Liver (tissue), 9 donors: ENCODE data around the gene C1orf52. TPM values are rescaled to one million over a fixed set of nuclear protein-coding genes. Genes with fewer than 3 reads are reported as not detected.

ENCODE experiments used
- DNase-seq: peaks from one replicate; pipeline ENCODE4 v3.0.0-alpha.2; 2017; ENCODE audit warnings: low spot score
- H3K27ac ChIP-seq, 2 donors: one replicate each; pipeline ENCODE4 v1.7.0; 2013; ENCODE audit warnings: inconsistent platforms in 2 of 2, low read length in 2 of 2, control low read depth in 1 of 2, low read depth in 1 of 2, mild to moderate bottlenecking in 1 of 2
- H3K27me3 ChIP-seq, 4 donors: one replicate each; pipeline versions ENCODE4 v1.6.1 to v1.7.0; 2013; ENCODE audit warnings: low read length in 3 of 4, inconsistent platforms in 1 of 4, mild to moderate bottlenecking in 1 of 4, moderate library complexity in 1 of 4; ENCODE audit not compliant: control insufficient read depth in 4 of 4, insufficient read depth in 4 of 4
- H3K36me3 ChIP-seq, 4 donors: one replicate each; pipeline versions ENCODE4 v1.6.1 to v1.7.0; 2013; ENCODE audit warnings: low read length in 3 of 4, mild to moderate bottlenecking in 3 of 4, low read depth in 1 of 4, moderate library complexity in 1 of 4; ENCODE audit not compliant: control insufficient read depth in 4 of 4, insufficient read depth in 3 of 4
- H3K4me1 ChIP-seq, 4 donors: one replicate each; pipeline versions ENCODE4 v1.6.1 to v1.7.0; 2013; ENCODE audit warnings: low read length in 3 of 4, mild to moderate bottlenecking in 3 of 4, moderate library complexity in 1 of 4; ENCODE audit not compliant: control insufficient read depth in 4 of 4, insufficient read depth in 4 of 4
- H3K4me3 ChIP-seq, 3 donors: one replicate each; pipeline versions ENCODE4 v1.6.1 to v1.7.0; 2013; ENCODE audit warnings: low read length in 3 of 3, control low read depth in 1 of 3, low read depth in 1 of 3, mild to moderate bottlenecking in 1 of 3
- H3K9ac ChIP-seq, 2 donors: one replicate each; pipeline ENCODE4 v1.7.0; 2013; ENCODE audit warnings: low read length in 2 of 2, mild to moderate bottlenecking in 2 of 2, moderate library complexity in 2 of 2, control low read depth in 1 of 2, low read depth in 1 of 2
- H3K9me3 ChIP-seq, 4 donors: one replicate each; pipeline versions ENCODE4 v1.6.1 to v1.7.0; 2013; ENCODE audit warnings: low read length in 3 of 4; ENCODE audit not compliant: control insufficient read depth in 4 of 4
- ATF3 ChIP-seq: IDR thresholded peaks from 2 replicates; pipeline ENCODE4 v1.6.1; 2016; ENCODE audit warnings: antibody characterized with exemption
- CTCF ChIP-seq: fragments of 150-350 bp; IDR thresholded peaks from 2 replicates; pipeline ENCODE4 v1.5.1; 2017; ENCODE audit warnings: improper control_type of control experiment, low read depth, low read length; ENCODE audit not compliant: missing input control
- EGR1 ChIP-seq, 2 donors: IDR thresholded peaks; 2 replicates each; pipeline ENCODE4 v1.6.1; 2016 to 2018; ENCODE audit warnings: antibody characterized with exemption in 2 of 2, low read depth in 2 of 2
- FOXA1 ChIP-seq: IDR thresholded peaks from 2 replicates; pipeline ENCODE4 v1.6.1; 2016; ENCODE audit warnings: antibody characterized with exemption
- FOXA2 ChIP-seq: IDR thresholded peaks from 2 replicates; pipeline ENCODE4 v1.6.1; 2016; ENCODE audit warnings: antibody characterized with exemption
- GABPA ChIP-seq, 2 donors: IDR thresholded peaks in 1 of 2; conservative IDR thresholded peaks in 1 of 2; 2 replicates each; pipeline ENCODE4 v1.6.1; 2016; ENCODE audit warnings: antibody characterized with exemption in 2 of 2, mild to moderate bottlenecking in 1 of 2, moderate library complexity in 1 of 2
- HNF4A ChIP-seq, 2 donors: conservative IDR thresholded peaks; 2 replicates each; pipeline ENCODE4 v1.6.1; 2016; ENCODE audit warnings: antibody characterized with exemption in 2 of 2, mild to moderate bottlenecking in 2 of 2
- HNF4G ChIP-seq: IDR thresholded peaks from 2 replicates; pipeline ENCODE4 v1.6.1; 2016; ENCODE audit warnings: antibody characterized with exemption
- JUND ChIP-seq, 2 donors: IDR thresholded peaks; 2 replicates each; pipeline ENCODE4 v1.6.1; 2016; ENCODE audit warnings: antibody characterized with exemption in 2 of 2
- MAX ChIP-seq: IDR thresholded peaks from 2 replicates; pipeline ENCODE4 v1.6.1; 2016; ENCODE audit warnings: antibody characterized with exemption
- NR2F2 ChIP-seq: IDR thresholded peaks from 2 replicates; pipeline ENCODE4 v1.6.1; 2016; ENCODE audit warnings: antibody characterized with exemption
- REST ChIP-seq: IDR thresholded peaks from 2 replicates; pipeline ENCODE4 v1.6.1; 2016; ENCODE audit warnings: antibody characterized with exemption, mild to moderate bottlenecking
- RXRA ChIP-seq, 2 donors: IDR thresholded peaks; 2 replicates each; pipeline ENCODE4 v1.6.1; 2017 to 2018; ENCODE audit warnings: antibody characterized with exemption in 2 of 2, mild to moderate bottlenecking in 1 of 2
- TAF1 ChIP-seq: conservative IDR thresholded peaks from 2 replicates; pipeline ENCODE4 v1.6.1; 2016; ENCODE audit warnings: antibody characterized with exemption, mild to moderate bottlenecking
- ZBTB33 ChIP-seq: IDR thresholded peaks from 2 replicates; pipeline ENCODE4 v1.6.1; 2016; ENCODE audit warnings: antibody characterized with exemption
- WGBS: extraction: QIAGEN DNeasy Blood & Tissue Kit; methylation state at CpG from one replicate; pipeline ENCODE4 v1.1.7; 2013; 5-methylcytosine and 5-hydroxymethylcytosine counted together
- polyA plus RNA-seq, 2 donors: library from polyadenylated mRNA; stranded (reverse) in 1 of 2; unstranded in 1 of 2; fragments of 200-250 nt in 1 of 2; fragments of >200 nt in 1 of 2; fragmentation: Nextera tagmentation in 1 of 2; extraction: Ambion mirVana in 1 of 2; gene quantifications; one replicate each; pipeline versions ENCODE4 v1.2.1 to v1.2.3, GENCODE V29; 2013 to 2015
- total RNA-seq, 2 donors: library from RNA; depleted of rRNA; stranded (reverse); fragments of >200 nt; gene quantifications; one replicate each; pipeline ENCODE4 v1.2.3, GENCODE V29; 2014
- donor health status: healthy.
- donor health status: healthy.
- donor health status: healthy.
- donor health status: healthy.
- donor health status: healthy.

The C1orf52 gene
- total and polyA plus RNA-seq, 4 donors, result 6.1 to 10.9 (median 7.3) TPM

GRCh38 chr1:85262985-85263384 lies 3.5 kb upstream of the C1orf52 start:
- TF ChIP-seq TAF1, result no peak
- TF ChIP-seq ATF3, result no peak
- no peak for TF ChIP-seq REST
- TF ChIP-seq FOXA2, result no peak
- no peak for TF ChIP-seq NR2F2
- TF ChIP-seq EGR1 (IDR thresholded peaks at IDR 0.05; ENCODE audit: low read depth in 2 of 2), result no peak
- TF ChIP-seq RXRA (IDR thresholded peaks at IDR 0.05), result no peak
- TF ChIP-seq ZBTB33, result no peak
- TF ChIP-seq JUND (IDR thresholded peaks at IDR 0.05), result no peak
- TF ChIP-seq GABPA (IDR thresholded peaks at IDR 0.05 in 1 of 2, conservative IDR thresholded peaks at IDR 0.05 in 1 of 2), result no peak
- no peak for TF ChIP-seq HNF4A (conservative IDR thresholded peaks at IDR 0.05)
- no peak for TF ChIP-seq HNF4G
- TF ChIP-seq FOXA1, result no peak
- no peak for TF ChIP-seq MAX
- TF ChIP-seq CTCF, result no peak
- Histone ChIP-seq H3K4me3 (no peak overlapping the region), H3K27me3 (no peaks in the 10 kb centered on the region), H3K27ac (no peak overlapping the region), H3K36me3 (peaks cover 2 to 20% (median 11%) of the 10 kb centered on the region in 4 donors), H3K4me1 (peaks cover 4 to 35% (median 14%) of the 10 kb centered on the region in 4 donors), H3K9ac (no peak overlapping the region), H3K9me3 (no peaks in the 10 kb centered on the region)
- no peak for DNase-seq

- H3K27me3 ChIP-seq, result no peaks in the 10 kb centered on the region
- H3K36me3 ChIP-seq, result peaks cover 0 to 8% (median 5%) of the 10 kb centered on the region in 4 donors
- TF ChIP-seq GABPA (IDR thresholded peaks at IDR 0.05 in 1 of 2, conservative IDR thresholded peaks at IDR 0.05 in 1 of 2) (peak in 1 of 2 donors; percentile 29), HNF4G (no peak), EGR1 (IDR thresholded peaks at IDR 0.05; ENCODE audit: low read depth in 2 of 2) (no peak), FOXA2 (no peak)
- H3K27ac ChIP-seq, result peak overlapping the region in 1 of 2 donors; percentile 63
- WGBS, result 42% methylated on average over 7 of the region's 7 CpGs
- DNase-seq, result no peak
- no peak overlapping the region for H3K9ac ChIP-seq
- H3K4me3 ChIP-seq, result peak overlapping the region; percentile 89 to 93 (median 91)
- no peaks in the 10 kb centered on the region for H3K9me3 ChIP-seq
- H3K4me1 ChIP-seq, result peaks cover 4 to 45% (median 27%) of the 10 kb centered on the region in 4 donors
These were observed 431 bp upstream of the C1orf52 start for GRCh38 chr1:85259912-85260274.
